NCI-H146 treated with DMSO at 0.1 percent for 48 hours (cell line): ENCODE results near the gene IFITM1.
"Not testable (repeated sequence)": the region's sequence is repeated elsewhere in the genome, so short reads cannot be mapped to it uniquely, and the experiment has no call there.

ENCODE experiments used
- DNase-seq: peaks from one replicate; lab custom pipeline; 2025; ENCODE audit not compliant: unreplicated experiment; lab: John Stamatoyannopoulos, UW

Gene IFITM1

GRCh38 chr11:325796-326591, 12.2 kb downstream of the IFITM1 start:
- DNase-seq: no peak

- DNase-seq: no peak
Observed at GRCh38 chr11:326592-326841, 12.7 kb downstream of the IFITM1 start.

GRCh38 chr11:326842-327580, 13.2 kb downstream of the IFITM1 start:
- no peak for DNase-seq

GRCh38 chr11:327581-327923, 13.7 kb downstream of the IFITM1 start:
- no peak for DNase-seq

- no peak for DNase-seq
Observed at GRCh38 chr11:328012-328411, 14.2 kb downstream of the IFITM1 start.

GRCh38 chr11:328516-329100, 14.8 kb downstream of the IFITM1 start:
- not testable (repeated sequence) for DNase-seq

GRCh38 chr11:329886-330253, 16.0 kb downstream of the IFITM1 start:
- DNase-seq: no peak

- no peak for DNase-seq
Observed at GRCh38 chr11:330307-330693, 16.5 kb downstream of the IFITM1 start.

- no peak for DNase-seq
Observed at GRCh38 chr11:330694-331357, 17.0 kb downstream of the IFITM1 start.

- no peak for DNase-seq
Observed at GRCh38 chr11:331358-332060, 17.7 kb downstream of the IFITM1 start.

GRCh38 chr11:332651-333480, 19.0 kb downstream of the IFITM1 start:
- no peak for DNase-seq

GRCh38 chr11:333616-334263, 19.9 kb downstream of the IFITM1 start:
- DNase-seq: not testable (repeated sequence)

- DNase-seq: peak; percentile 61
Observed at GRCh38 chr11:334264-334994, 20.6 kb downstream of the IFITM1 start.

- DNase-seq: no peak
Observed at GRCh38 chr11:335779-336658, 22.2 kb downstream of the IFITM1 start.

GRCh38 chr11:336659-337198, 22.9 kb downstream of the IFITM1 start:
- DNase-seq: no peak

GRCh38 chr11:337711-338110, 23.9 kb downstream of the IFITM1 start:
- no peak for DNase-seq

- DNase-seq: no peak
Observed at GRCh38 chr11:339963-340362, 26.1 kb downstream of the IFITM1 start.
